CD4-positive, alpha-beta T cell treated with Interleukin-6 for 4 hours (primary cell): ENCODE measurements around the gene RARB.

Experiments used
- DNase-seq: peaks from one replicate; pipeline ENCODE4 v3.0.0-alpha.2; 2020; ENCODE audit warnings: mixed read lengths

RARB gene

DNA sequence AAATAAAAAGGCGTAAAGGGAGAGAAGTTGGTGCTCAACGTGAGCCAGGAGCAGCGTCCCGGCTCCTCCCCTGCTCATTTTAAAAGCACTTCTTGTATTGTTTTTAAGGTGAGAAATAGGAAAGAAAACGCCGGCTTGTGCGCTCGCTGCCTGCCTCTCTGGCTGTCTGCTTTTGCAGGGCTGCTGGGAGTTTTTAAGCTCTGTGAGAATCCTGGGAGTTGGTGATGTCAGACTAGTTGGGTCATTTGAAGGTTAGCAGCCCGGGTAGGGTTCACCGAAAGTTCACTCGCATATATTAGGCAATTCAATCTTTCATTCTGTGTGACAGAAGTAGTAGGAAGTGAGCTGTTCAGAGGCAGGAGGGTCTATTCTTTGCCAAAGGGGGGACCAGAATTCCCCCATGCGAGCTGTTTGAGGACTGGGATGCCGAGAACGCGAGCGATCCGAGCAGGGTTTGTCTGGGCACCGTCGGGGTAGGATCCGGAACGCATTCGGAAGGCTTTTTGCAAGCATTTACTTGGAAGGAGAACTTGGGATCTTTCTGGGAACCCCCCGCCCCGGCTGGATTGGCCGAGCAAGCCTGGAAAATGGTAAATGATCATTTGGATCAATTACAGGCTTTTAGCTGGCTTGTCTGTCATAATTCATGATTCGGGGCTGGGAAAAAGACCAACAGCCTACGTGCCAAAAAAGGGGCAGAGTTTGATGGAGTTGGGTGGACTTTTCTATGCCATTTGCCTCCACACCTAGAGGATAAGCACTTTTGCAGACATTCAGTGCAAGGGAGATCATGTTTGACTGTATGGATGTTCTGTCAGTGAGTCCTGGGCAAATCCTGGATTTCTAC is at the start of gene RARB:
Gene RARB (plus strand): TSS at position 322 of the 847 bp plus-strand sequence. CDS start 469 bp downstream, at position 791.
- no peak for DNase-seq

DNA sequence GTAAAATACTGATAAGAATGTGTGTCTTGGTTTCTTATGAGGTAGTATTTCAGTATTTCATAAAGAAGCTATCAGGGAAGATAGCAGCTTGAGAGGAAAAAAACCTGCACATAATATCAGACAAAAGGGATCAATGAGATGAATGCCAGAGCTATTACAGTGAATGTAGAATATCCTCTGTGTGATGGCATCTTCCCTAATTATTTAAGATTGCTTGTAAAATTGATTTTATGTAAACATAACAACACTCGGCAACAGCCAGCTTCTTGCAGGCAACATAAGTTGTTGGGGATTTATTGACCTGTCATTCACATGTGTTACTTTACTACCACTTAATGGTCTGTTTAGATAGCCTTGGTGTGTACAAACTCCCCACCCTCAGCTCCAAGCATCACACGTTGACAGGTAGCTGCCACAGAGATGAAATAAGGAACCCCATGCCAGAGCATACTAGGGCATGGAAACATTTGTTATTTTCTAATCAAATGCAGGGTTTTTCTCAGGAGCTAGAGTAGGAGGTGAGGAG is 49.2 kb upstream of the RARB start:
- DNase-seq, result no peak

DNA sequence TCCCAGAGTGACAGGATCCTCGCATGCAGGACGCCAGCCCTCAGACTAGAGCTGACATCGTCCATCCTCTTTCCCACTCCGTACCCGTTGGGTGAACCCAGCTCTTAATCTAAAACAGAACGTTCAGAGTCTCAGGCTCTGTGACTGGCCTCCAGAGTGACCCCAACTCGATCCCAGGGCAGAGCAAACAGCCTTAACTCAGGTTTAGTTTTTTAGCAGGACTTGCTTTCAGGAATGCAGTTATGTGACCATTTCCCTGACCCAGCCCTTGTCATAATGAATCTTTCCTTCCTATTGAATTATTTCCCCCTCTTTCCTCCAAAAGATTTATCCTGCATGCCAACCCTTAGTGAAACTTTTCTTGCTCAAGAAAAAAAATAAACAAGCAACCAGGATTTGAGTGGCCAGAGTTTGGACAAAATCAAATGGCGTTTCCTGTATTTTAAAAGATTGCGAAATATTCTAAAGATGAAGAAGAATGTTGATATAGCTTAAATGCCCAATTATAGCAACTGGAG is 47.8 kb upstream of the RARB start:
- DNase-seq, result no peak

DNA sequence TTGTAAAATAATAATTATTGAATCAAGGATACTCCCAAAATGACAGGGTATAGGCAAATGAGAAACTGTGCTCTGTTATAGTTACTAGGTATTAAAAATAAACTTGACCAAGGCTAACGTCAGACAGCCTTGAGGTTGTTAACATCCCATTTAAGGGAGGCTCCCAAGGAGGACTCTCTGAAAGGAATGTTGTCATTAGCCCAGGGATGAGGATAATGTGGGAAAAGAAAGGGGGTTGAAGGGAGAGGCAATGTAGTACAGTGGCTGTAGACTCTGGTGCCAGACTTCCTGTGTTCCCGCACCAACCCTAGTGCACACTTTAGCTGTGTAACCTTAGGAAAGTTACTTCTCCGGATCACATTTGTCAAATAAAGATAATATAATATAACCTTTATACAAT is 47.0 kb upstream of the RARB start:
- DNase-seq, result no peak

DNA sequence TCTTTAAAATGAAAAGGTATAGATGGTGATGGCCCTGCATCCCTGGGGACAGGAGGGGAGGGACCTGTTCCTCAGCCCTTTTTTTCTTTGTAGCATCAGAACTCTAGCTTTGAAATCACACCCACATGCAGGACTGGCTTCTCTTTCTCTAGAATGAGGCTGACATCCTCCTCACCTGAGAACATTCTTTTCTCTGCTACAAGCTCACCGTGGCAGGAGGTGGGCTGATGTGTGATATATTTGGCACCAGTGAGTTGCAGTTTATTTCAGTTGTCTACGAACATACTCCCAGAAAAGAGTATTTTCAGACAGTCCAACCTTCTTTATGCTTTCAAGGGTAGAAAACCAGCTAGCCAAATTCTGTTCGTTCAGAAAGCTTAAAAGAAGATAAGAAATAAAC is 43.6 kb upstream of the RARB start:
- no peak for DNase-seq

DNA sequence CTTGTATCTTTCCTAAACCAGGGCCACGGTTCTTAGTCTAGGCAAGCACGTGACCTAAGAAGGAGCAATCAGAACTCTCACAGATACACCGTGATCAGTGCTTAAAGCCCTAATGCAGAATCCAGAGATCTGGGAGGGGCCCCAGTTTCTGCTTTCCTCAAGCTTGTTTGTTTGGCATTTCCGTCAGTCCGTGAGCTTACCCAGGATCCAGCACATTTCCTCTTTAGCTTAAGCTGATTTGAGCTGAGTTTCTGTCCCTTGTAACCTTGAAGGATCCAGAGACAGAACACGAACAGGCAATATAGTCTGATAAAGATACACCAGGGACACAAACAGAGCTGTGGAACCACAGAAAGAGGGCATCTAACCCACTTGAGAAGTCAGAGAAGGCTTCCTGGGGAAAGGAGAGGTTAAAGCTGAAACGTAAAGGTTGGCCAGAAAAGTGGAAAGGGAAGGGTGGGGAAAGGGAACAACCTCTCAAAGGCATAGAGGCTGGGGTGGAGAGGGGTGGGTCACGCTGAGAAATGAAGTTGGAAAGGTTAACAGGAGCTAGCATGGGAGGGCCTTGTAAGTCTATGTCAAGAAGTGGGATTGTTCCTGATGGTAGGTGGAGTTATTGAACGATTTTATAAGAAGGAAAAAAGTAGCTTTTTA is 42.1 kb upstream of the RARB start:
- DNase-seq, result no peak

DNA sequence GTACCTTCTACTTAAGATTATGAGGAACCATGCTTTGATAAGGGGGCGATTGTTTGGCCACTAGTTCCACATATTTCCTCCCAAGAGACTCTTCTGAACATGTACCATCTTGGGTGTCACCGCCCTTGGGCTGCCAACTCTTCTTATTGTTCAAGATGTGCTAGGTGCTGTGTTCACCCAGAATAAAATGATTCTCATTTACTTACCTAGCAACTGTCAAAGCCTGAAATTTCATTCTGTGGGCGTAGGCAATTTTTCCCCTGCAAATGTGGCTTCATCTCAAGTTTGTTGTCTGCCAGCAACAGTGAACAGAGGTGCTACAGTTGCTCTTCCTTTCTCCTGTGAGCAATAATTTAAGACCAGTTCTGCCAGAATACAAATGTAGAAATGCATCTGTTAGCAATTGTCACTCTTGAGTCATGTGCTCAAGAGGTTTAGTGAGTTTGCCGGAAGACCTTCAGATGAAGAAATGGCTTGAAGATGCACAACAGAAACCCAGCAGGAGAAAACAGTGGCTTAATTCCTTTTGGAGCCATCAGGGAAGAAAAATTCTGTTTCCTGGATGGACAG is 41.3 kb upstream of the RARB start:
- no peak for DNase-seq

DNA sequence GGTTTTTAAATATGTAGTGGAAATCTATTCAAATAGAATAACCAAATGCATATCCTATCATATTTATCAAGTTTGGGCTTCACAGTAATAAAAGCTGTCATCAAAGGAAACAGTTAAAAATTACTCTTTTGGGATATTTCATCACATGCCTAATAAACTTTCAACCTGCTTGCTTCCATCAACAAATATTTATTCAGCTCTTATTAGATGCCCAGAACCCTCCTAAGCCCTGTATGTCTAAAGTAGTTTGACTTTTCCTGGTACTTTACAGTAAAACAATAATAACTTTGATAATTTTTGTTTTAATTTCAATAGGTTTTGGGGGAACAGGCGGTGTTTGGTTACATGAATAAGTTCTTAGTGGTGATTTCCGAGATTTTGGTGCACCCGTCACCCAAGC is 37.5 kb upstream of the RARB start:
- no peak for DNase-seq

DNA sequence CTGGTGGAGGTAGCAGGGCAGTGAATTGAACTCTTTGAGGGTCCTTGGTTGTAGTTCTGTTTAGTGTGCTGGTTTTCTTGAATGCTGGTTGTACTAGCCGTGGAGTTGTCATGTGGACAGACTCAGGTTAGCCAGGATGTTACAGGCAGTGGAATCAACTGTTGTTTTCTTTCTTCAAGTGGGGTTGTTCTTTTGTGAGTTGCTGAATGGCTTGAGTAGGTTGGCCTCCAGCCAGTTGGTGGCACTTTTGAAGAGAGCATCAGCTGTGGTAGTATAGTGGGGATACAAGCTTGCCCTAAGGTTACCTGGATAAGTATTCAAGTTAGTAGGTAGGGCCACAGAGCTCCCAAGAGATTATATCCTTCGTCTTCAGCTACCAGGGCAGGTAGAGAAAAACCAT is 31.8 kb upstream of the RARB start:
- DNase-seq, result no peak

DNA sequence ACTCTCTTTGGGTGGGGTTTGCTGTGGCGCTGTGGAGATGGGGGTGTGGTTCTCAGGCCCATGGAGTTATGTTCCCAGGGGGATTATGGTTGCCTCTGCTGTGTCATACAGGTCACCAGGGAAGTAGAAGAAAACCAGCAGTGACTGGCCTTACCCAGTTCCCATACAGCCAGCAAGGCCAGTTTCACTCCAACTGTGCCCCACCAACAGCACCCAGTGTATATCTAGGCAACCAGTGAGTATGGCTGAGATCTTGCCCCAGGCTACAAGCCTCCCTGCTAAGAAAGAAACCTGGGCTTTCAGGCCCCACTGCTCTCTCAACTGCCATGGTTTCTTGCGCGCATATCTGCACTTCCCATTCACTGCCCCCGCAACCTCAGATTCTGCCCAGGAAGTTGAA is 31.4 kb upstream of the RARB start:
- no peak for DNase-seq

DNA sequence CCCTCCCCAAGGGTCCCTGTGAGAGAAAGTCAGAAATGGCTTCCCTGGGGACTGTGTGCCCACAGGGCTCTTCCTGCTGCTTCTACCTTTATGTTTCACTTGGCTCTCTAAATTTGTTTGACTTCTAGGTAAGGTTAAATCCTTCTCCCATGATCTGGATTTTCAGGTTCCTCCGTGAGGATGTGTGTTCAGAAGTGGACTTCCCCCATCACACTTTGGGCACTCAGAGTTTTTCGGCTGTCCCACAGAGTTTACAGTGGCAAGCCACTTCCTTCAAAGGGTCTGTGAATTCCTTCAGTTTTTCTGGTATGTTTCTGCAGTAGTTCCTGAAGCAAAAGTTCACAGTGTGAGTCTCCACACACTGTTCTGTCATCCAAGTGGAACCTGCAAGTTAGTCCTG is 30.9 kb upstream of the RARB start:
- no peak for DNase-seq

DNA sequence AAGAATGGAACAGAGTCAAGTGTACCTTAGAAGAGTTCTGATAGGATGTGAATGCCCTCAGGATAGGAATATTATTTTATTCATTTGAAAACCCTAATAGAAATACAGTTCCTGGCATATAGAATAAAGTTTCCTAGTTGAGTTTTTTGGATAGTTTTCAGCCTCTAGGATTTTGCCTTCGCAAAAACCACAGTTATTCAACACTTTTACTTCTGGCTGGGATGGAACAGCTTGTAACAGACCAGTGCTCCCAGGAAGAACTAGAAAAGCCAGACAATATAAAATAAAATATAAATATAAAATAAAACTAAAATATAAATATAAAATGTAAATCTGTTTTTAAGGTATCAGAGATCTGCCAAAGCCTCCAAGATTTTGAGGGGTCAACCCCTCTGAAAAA is 27.5 kb upstream of the RARB start:
- DNase-seq, result no peak

DNA sequence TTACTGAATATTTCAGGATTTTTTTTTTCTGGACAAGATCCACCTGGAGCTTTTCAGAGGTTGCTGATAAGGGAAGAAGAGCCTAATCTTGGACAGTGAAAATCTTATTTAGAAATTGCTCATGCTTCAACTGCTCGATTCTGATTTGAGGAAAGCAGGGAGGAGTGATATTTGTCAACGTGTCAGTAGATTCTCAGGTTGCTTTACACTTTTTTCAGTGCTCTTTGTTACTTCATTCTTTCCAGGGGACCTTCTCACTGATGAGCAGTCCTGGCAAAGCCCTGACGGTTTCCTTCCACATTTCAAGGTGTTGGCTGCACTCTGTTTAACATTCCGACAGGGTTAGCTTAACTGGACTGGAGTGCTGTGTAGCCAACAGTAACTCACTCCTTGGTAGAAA is 24.1 kb upstream of the RARB start:
- no peak for DNase-seq

DNA sequence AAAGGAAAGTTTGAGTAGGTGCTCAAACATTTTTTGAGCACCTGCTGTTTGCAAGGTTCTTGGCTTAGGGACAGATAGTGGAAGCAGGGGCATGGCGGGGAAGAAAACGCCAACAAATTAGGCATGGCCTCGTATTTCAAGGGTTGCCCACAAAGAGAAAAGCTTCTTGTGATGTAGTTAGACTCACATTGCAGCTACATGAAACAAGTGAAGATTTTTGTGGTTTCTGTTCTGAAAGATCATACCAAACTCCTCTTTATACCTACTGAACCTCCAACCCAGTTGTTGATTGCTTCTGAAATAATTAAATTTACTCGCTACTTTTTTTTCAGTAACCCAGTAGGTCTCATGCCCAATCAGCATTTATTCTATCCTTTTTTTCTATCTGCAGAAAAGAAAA is 23.5 kb upstream of the RARB start:
- DNase-seq, result no peak

DNA sequence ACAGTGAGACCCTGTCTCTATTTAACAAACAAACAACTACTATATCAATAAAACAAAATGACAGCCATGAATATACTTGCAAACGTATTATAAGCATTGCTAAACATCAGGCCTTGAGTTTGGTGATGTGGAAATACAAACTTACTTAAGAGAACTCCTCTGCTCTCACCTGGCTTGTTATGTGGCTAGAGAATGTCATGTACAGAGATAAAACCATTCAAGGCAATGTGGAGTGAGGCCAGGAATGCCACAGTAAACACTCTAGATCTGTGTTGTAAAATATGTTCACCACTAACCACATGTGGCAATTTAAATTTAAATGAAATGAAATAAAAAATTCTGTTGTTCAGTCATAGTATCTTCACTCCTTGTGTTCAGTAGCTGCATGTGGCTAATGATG is 22.7 kb upstream of the RARB start:
- DNase-seq, result no peak

DNA sequence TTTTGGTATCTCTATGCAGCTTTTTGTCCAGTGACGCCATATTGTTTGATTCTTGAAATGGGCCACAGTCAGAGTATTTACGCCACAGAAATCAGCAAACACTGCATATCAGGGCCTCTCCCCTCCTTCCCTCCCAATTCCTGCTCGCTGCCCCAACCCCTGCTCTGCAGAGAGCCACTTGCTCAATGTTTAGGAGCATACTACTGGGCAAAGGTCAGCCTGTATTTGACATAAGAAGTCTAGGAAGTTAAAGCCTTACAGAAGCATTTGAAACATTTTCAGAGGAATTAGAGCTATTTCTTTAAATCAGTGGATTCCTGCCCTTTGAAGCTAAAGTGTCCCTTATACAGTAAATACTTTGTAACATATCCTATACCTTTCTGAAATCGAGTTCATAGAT is 17.4 kb upstream of the RARB start:
- no peak for DNase-seq

DNA sequence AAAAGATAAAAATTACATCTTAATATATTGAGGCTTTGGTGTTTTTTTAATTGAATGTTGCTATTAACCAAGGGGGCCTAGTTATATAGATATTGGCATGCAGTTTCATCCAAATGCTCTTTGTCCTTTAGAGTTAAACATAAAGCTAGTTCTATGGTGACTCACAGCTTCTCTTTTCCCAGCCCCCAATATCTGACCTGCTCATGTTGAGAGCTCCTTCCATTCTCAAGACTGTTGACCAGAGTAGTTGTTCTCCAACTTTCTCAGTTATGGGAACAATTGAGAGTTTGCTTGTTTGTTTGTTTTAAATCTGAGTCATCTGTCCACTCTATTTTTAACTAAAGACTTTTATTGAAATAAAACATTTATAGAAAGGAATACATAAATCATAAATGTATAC is 15.8 kb upstream of the RARB start:
- DNase-seq, result no peak

DNA sequence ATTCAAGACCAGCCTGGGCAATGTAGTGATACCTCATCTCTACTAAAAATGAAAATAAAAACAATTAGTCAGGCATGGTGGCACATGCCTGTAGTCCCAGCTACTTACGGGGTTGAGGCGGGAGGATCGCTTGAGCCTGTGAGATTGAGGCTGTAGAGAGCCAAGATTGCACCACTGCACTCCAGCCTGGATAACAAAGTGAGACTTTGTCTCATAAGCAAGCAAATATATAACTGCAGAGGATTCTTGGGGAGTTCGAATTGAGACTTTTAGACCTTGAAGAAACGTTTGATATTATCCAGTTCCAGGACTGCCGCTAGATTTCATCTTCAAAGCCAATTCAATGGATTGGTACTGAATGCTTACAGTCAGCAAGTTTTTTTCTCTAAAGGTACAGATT is 11.9 kb upstream of the RARB start:
- DNase-seq, result no peak

DNA sequence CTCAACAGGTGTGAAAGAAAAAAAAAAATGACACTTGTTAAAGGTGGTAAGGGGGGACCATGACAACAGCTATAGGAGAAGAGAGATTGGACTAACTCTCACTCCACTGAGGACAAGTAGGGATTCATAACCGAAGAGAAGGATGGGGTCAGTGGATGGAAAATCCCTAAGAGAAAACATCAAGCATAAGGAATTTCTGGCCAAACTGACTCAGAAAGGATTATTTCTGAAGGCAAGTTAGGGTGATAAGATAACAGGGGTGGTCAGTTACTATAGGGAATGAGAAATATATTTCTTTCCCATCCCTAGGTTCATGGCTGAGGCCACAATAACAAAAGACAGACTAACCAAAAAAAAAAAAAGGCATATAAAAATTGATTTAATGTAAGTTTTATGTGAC is 9.5 kb upstream of the RARB start:
- no peak for DNase-seq

DNA sequence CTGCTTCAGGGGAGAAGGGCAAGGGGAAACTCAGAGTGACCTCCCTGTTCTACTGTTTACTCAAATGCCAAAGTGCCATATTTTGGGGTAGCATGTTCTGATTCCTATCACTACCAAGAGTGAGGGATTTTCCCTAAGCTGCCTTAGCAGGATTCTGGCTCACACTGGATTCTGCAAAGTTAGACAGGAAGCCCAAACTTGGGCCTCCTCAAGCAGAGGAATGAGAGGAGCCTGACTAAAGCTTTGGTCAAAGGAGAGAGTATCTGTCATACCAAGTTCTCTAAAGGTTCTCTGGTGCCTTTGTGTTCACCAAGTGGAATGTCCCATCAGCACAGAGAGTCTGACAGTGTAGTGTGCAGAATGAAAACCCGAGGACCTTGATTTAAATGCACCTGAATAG is 8.8 kb upstream of the RARB start:
- DNase-seq, result no peak

DNA sequence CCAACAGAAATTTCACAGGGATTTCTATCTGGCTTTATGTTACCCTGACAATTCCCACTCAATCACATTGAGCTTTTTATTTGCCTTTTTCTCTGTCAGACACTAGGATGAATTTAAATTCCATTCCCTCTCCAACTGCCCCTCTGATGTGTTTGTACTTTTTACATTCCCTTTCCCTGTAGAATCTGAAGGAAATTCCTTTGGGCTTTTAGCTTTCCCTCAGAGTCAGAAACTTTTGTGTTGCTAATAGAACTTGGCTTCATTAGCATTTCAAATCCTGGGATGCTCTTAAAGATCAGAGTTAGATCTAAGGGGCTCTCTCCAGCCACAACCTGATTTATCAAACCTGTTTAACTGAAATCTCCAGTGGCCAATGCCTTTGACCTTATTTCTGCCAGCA is 7.9 kb upstream of the RARB start:
- DNase-seq, result no peak

DNA sequence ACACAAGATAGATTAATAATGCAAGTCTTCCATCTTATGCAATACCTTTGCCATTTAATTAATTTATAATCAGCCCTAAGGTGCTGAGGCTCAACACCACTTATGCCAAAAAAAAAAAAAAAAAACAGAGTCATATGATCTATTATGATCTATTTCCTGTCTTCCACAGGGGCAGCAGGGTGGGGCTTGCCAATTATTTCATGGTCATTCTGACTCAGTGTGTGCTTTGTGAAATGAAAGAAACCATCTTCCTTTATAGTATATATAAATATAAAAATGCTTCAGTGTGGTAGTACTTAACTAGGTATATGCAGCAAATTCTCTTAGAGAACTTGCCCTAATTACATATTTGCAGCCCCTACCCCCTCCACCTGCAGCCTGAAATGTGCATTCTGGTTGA is 7.2 kb upstream of the RARB start:
- DNase-seq, result no peak

DNA sequence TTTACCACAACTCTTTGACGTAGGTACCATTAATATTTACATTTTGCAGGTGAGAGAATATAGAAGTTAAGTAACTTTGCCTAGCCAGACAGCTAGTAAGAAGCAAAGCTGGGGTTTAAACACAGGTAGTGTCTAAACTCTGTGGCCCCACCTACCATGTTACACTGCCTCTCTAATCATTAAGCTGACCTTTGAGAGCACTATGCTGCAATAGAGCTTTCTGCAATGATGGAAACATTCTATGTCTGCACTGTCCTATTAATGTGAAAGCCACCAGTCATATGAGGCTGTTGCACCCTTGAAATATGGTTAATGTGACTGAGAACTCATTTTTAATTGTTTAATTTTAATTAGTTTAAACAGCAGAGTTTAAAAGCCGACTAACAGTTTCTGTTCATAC is 6.3 kb upstream of the RARB start:
- DNase-seq, result no peak
